Lower leg skin (tissue), 4 donors: Measurements from ENCODE around the gene KCTD5. TPM values are rescaled to one million over a fixed set of nuclear protein-coding genes. Genes with fewer than 3 reads are reported as not detected.

Source experiments
- DNase-seq, 2 donors: peaks; one replicate each; pipeline ENCODE4 v3.0.0-alpha.2; 2019; ENCODE audit warnings: low spot score in 2 of 2
- H3K4me3 ChIP-seq: fragments of 200-600 bp; sonication (generic); 2 replicates; pipeline ENCODE4 v1.5.1; 2017; ENCODE audit warnings: mild to moderate bottlenecking, low read depth; ENCODE audit not compliant: poor library complexity, severe bottlenecking
- POLR2A ChIP-seq, 2 donors: fragments of 450-650 bp; IDR thresholded peaks; one replicate each; pipeline ENCODE4 v1.6.1; 2016 to 2017; ENCODE audit warnings: antibody characterized with exemption in 2 of 2, mild to moderate bottlenecking in 1 of 2, moderate library complexity in 1 of 2
- WGBS, 2 donors: methylation state at CpG; one replicate each; pipeline ENCODE4 v1.1.5; 2018; 5-methylcytosine and 5-hydroxymethylcytosine counted together
- intact Hi-C: fragments of 100-400 bp; cut with DNase I; formaldehyde crosslinking; loops from one replicate; pipeline ENCODE4 v1.15.0; 2023; ENCODE audit warnings: low total_unique reads
- total RNA-seq, 4 donors: library from RNA; depleted of rRNA; stranded (reverse); fragments of >200 nt; gene quantifications; one replicate each; pipeline ENCODE4 v1.1.0, GENCODE V29; 2016
- TF ChIP-seq, protein P1 (sequence below), 3 donors: fragments of 450-650 bp; IDR thresholded peaks; one replicate each; pipeline ENCODE4 v1.5.1; 2016; ENCODE audit warnings: antibody characterized with exemption in 3 of 3, mild to moderate bottlenecking in 3 of 3, moderate library complexity in 2 of 3

KCTD5 gene
- total RNA-seq, 4 donors from 2014 or later: 34.9 to 61.9 (median 51.1) TPM

DNA sequence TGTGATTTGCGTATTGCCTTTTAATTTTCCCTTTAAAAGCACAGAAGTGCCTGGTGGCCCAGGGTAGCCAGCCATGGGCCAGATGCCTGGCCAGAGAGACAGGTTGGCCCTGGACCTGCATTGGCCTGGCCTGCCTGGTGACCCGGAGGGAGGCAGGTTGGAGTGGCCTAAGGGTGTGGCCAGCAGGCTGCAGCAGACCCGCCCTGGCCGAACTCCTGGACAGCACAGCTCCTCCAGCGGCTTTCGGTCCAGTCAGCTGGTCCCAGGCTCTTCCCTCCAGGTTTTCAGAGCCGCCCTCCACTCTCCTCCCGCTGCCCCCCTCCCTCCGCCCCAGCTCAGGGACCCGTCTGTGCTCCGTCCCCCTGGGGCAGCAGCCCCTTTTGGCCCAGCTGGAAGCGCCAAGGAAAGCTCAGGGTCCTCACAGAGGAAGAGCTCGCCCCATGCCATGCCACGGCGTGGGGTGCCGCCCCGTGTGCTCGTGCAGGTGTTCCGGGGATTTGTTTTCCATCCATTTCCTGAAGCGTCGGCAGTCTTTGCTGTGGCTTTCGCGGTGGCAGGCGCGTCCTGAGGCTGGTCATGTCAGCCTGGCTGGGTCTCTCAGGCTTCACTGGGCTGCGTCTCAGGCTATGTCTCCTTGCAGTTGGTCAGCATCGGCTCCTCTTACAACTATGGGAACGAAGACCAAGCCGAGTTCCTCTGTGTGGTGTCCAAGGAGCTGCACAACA, 19.6 kb downstream of the KCTD5 start:
- intact Hi-C loops: no loop called here
- no peak for DNase-seq
- H3K4me3 ChIP-seq: no peak overlapping the region
- WGBS, 2 donors: 92 to 94% methylated on average over 25 to 29 of the region's 29 CpGs
- TF ChIP-seq POLR2A (IDR thresholded peaks at IDR 0.05): no peak
- TF ChIP-seq, protein P1, sequence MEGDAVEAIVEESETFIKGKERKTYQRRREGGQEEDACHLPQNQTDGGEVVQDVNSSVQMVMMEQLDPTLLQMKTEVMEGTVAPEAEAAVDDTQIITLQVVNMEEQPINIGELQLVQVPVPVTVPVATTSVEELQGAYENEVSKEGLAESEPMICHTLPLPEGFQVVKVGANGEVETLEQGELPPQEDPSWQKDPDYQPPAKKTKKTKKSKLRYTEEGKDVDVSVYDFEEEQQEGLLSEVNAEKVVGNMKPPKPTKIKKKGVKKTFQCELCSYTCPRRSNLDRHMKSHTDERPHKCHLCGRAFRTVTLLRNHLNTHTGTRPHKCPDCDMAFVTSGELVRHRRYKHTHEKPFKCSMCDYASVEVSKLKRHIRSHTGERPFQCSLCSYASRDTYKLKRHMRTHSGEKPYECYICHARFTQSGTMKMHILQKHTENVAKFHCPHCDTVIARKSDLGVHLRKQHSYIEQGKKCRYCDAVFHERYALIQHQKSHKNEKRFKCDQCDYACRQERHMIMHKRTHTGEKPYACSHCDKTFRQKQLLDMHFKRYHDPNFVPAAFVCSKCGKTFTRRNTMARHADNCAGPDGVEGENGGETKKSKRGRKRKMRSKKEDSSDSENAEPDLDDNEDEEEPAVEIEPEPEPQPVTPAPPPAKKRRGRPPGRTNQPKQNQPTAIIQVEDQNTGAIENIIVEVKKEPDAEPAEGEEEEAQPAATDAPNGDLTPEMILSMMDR (IDR thresholded peaks at IDR 0.05): no peak

DNA sequence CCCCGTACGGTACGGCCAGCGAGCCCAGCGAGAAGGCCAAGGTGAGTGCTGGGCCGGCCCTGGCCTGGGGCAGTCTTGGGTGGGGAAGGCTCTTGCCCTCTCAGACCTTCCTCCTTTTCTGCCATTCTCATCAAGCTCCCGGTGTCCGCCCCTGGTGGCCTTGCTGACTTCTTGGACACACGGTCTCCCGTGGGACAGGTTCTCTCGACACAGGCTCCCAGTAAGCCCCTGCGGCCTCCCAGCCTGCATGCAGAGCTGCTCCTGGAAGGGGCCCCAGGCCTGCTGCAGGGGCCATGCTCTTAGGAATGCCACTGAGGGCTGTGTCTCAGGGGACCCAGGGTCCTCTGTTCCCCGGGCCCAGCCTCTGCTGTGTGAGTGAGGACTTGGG, 20.1 kb downstream of the KCTD5 start:
- TF ChIP-seq, protein P1 (IDR thresholded peaks at IDR 0.05): no peak
- no peak for TF ChIP-seq POLR2A (IDR thresholded peaks at IDR 0.05)
- no peak for DNase-seq
- 94% methylated on average over 12 of the region's 13 CpGs for WGBS, 2 donors
- intact Hi-C loops: no loop called here
- H3K4me3 ChIP-seq: no peak overlapping the region

DNA sequence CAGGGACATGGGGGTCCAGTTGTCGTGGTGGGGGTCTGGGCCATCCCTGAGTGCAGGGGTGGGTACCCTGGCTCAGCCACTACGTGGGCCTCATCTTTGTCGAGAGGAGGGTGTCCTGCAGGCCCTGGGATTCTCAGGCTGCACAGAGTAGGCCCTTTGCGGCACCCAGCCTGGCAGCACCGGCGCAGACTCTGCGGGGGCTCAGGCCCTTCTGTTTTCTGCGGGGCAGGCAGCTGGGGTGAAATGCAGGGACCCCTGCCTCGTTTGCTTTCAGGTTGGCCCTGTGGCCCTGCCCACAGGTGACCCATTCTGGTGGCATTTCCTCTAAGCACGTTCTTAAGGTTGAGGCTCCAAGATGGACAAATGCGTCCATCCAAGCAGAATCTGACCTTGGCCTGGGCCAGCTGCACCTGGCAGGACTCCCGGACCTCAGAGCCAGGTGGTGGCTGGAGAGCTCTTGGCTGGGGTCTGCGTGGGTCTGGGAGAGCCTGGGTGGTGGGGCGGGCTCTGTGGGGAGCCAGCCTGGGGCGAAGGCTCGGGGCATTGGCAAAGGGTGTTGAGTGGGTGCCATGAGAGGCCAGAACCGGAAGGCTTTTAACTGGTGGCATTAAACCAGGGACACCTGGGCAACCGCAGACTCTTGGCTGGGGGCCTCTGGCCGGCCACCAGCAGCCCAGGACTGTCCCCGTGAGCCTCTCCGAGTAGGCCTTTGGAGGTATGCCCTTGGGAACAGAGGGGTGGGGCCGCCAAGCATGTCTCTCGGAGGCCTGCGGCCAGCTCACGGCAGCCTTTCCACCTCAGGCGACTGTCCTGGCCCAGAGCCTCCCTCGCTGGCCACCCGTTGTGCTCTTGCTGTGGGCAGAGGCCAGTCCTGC, 20.8 kb downstream of the KCTD5 start:
- no peak for DNase-seq
- TF ChIP-seq, protein P1 (IDR thresholded peaks at IDR 0.05): no peak
- no peak for TF ChIP-seq POLR2A (IDR thresholded peaks at IDR 0.05)
- intact Hi-C loops: no loop called here
- H3K4me3 ChIP-seq: no peak overlapping the region
- WGBS, 2 donors: 90% methylated on average over 24 to 28 of the region's 28 CpGs

DNA sequence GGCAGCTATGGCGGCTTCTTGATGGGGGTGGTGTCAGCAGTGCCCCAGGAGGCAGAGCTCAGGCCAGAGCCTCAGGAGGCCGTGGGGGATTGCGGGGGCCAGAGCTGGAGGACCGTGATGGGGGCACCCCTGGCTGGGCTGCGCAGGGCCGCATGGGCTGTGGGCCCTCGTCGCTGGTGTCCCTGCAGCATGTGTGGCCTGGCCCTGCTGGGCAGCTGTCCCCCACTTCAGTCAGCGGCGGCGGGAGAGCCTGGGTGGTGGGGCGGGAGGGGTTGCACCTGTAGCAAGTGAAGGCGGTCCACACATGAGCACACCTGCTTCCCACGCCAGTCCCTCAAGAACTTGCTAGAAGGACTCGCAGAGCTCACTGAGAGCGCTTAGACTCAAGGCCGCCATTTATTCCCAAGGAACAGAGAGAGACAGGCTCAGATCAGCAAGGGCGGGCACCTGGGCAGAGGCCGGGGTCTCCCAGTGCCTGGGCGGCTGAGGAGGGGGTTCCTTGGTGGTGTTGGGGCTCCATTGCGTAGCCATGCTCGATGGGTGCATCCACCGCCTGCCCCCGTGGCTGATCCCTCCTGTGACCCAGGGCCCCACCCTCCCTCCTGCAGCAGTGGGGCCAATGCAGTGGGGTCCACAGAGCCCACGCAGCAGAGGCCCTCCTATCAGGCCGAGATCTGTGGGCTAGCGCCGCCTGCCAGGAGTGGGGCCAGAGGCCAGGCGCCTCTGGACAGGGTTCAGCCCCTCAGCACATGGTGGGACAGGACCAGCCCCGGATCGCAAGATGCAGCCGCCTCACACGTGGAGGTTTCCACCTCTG, 22.1 kb downstream of the KCTD5 start:
- intact Hi-C loops: no loop called here

DNA sequence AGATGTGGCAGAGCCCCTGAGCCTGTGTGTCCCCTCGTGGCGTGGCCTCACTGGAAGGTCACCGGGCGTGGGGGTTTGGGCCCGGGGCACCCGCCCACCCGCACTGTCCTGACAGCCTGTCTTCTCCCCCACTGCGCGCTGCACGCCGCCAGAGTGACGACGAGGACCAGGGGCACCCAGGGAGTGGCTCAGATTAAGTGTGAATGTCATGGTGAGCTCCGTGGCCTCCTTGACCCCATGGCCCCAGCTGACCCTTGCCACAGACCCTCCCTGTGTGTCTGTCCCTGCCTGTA, 22.6 kb downstream of the KCTD5 start:
- intact Hi-C loops: no loop called here
- WGBS, 2 donors: 86 to 96% methylated on average over 9 to 13 of the region's 14 CpGs
- H3K4me3 ChIP-seq: no peak overlapping the region
- TF ChIP-seq POLR2A (IDR thresholded peaks at IDR 0.05): no peak
- TF ChIP-seq, protein P1 (IDR thresholded peaks at IDR 0.05): no peak
- DNase-seq: no peak

More for the DNA sequence above, 22.1 kb downstream of the KCTD5 start:
- TF ChIP-seq, protein P1 (IDR thresholded peaks at IDR 0.05): no peak
- TF ChIP-seq POLR2A (IDR thresholded peaks at IDR 0.05): no peak
- WGBS, 2 donors: 94 to 96% methylated on average over 18 to 32 of the region's 33 CpGs
- no peak for DNase-seq
- no peak overlapping the region for H3K4me3 ChIP-seq
